ENCODE measurements around the gene DUSP3.

DNA sequence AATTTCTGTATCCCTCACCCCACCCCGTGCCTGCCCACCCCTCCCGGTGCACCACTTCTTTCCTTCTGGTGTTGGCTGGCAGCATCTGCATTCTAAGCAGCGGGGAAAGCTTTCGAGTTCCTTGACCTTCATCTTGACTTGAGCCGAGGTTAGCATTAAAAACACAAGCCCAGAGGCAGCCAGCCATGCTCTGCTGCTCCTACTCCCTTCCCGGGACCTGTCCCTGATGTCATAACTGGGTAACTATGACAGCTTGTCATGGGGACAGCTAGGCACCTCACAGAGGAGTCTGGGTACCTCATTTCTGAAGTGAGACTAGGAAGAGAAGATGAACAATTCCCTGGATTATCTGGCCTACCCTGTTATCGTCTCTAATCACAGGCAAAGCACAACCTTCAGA, 1.4 kb upstream of the DUSP3 start, which contains the start of gene CFAP97D1:
- TF ChIP-seq, protein P1, sequence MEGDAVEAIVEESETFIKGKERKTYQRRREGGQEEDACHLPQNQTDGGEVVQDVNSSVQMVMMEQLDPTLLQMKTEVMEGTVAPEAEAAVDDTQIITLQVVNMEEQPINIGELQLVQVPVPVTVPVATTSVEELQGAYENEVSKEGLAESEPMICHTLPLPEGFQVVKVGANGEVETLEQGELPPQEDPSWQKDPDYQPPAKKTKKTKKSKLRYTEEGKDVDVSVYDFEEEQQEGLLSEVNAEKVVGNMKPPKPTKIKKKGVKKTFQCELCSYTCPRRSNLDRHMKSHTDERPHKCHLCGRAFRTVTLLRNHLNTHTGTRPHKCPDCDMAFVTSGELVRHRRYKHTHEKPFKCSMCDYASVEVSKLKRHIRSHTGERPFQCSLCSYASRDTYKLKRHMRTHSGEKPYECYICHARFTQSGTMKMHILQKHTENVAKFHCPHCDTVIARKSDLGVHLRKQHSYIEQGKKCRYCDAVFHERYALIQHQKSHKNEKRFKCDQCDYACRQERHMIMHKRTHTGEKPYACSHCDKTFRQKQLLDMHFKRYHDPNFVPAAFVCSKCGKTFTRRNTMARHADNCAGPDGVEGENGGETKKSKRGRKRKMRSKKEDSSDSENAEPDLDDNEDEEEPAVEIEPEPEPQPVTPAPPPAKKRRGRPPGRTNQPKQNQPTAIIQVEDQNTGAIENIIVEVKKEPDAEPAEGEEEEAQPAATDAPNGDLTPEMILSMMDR (IDR thresholded peaks at IDR 0.05): no peak
- TF ChIP-seq POLR2A (IDR thresholded peaks at IDR 0.05; ENCODE audit: low read depth) (no peak), EP300 (IDR thresholded peaks at IDR 0.05) (no peak)

Data from esophagus muscularis mucosa (tissue), 4 donors.